ENCODE results near the gene SKIC2. TPM values are rescaled to one million over a fixed set of nuclear protein-coding genes. Genes with fewer than 3 reads are reported as not detected.
"Not testable (repeated sequence)": the region's sequence is repeated elsewhere in the genome, so short reads cannot be mapped to it uniquely, and the experiment has no call there.

The SKIC2 gene
- total RNA-seq, 1 donor from 2014 or later, result 63.4 TPM

DNA sequence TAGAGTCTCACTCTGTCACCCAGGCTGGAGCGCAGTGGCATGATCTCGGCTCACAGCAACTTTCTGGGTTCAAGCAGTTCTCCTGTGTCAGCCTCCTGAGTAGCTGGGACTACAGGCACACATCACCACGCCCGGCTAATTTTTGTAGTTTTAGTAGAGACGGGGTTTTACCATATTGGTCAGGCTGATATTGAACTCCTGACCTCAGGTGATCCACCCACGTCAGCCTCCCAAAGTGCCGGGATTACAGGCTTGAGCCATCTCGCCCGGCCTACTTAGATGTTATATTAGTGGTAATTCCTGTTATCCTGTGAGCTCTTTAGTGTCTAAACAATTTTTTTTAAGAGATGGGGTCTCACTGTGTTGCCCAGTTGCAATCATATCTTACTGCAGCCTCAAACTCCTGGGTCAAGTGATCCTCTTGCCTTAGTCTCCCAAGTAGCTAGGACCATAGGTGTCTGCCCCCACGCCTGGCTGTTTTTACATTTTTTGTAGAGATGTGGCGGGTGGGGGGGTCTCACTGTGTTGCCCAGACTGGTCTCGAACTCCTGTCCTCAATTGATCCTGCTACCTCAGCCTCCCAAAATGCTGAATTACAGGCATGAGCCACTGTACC is 18.9 kb downstream of the SKIC2 start:
- H3K27ac Mint-ChIP-seq (ENCODE audit: unreplicated experiment), result no peak overlapping the region
- TF ChIP-seq, protein P1, sequence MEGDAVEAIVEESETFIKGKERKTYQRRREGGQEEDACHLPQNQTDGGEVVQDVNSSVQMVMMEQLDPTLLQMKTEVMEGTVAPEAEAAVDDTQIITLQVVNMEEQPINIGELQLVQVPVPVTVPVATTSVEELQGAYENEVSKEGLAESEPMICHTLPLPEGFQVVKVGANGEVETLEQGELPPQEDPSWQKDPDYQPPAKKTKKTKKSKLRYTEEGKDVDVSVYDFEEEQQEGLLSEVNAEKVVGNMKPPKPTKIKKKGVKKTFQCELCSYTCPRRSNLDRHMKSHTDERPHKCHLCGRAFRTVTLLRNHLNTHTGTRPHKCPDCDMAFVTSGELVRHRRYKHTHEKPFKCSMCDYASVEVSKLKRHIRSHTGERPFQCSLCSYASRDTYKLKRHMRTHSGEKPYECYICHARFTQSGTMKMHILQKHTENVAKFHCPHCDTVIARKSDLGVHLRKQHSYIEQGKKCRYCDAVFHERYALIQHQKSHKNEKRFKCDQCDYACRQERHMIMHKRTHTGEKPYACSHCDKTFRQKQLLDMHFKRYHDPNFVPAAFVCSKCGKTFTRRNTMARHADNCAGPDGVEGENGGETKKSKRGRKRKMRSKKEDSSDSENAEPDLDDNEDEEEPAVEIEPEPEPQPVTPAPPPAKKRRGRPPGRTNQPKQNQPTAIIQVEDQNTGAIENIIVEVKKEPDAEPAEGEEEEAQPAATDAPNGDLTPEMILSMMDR (IDR thresholded peaks at IDR 0.05; ENCODE audit: unreplicated experiment), result no peak
- peaks cover 5% of the 10 kb centered on the region for H3K4me1 Mint-ChIP-seq (ENCODE audit: unreplicated experiment)
- DNase-seq (ENCODE audit: low spot score), result no peak
- H3K4me3 Mint-ChIP-seq (ENCODE audit: unreplicated experiment), result no peak overlapping the region
- peaks cover 5% of the 10 kb centered on the region for H3K27me3 Mint-ChIP-seq (ENCODE audit: unreplicated experiment)
- peaks cover 11% of the 10 kb centered on the region for H3K36me3 Mint-ChIP-seq (ENCODE audit: low read depth, unreplicated experiment)
- no peaks in the 10 kb centered on the region for H3K9me3 Mint-ChIP-seq (ENCODE audit: unreplicated experiment)

- no peak overlapping the region for H3K27ac Mint-ChIP-seq (ENCODE audit: unreplicated experiment)
Measured at GRCh38 chr6:31978831-31979230, 19.9 kb downstream of the SKIC2 start.

DNA sequence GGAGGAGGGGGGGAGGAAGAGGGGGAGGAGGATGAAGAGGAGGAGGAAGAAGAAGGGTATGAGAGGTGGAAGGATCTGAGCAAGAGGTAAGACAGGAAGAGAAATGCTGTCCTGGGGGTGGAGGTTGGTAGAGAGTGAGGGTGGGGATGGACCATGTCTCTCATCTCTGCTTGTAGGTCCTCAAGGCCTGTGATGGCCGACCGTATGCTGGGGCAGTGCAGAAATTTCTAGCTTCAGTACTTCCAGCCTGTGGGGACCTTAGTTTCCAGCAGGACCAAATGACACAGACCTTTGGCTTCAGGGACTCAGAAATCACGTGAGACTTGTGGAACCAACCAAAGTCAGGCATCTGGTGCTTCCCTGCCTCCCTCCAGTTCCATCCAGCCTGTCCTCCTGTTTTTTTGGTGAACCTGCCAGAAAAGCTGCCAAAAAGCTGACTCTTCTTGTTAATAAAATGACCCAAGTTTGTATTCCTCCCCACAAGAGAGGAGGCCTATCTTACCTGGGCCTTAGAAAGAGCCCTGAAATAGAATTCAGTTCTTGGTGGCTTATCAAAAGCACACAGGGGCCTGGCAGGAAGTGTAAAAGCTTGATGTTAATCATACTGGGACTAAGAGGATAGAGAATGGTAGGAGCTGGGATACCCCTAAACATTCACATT is 20.4 kb downstream of the SKIC2 start:
- H3K27me3 Mint-ChIP-seq (ENCODE audit: unreplicated experiment), result peaks cover 5% of the 10 kb centered on the region
- no peaks in the 10 kb centered on the region for H3K9me3 Mint-ChIP-seq (ENCODE audit: unreplicated experiment)
- no peaks in the 10 kb centered on the region for H3K4me1 Mint-ChIP-seq (ENCODE audit: unreplicated experiment)

More at GRCh38 chr6:31978831-31979230, 19.9 kb downstream of the SKIC2 start:
- TF ChIP-seq, protein P1 (IDR thresholded peaks at IDR 0.05; ENCODE audit: unreplicated experiment), result no peak
- peaks cover 5% of the 10 kb centered on the region for H3K27me3 Mint-ChIP-seq (ENCODE audit: unreplicated experiment)
- H3K36me3 Mint-ChIP-seq (ENCODE audit: low read depth, unreplicated experiment), result peaks cover 11% of the 10 kb centered on the region
- H3K4me3 Mint-ChIP-seq (ENCODE audit: unreplicated experiment), result no peak overlapping the region
- no peaks in the 10 kb centered on the region for H3K4me1 Mint-ChIP-seq (ENCODE audit: unreplicated experiment)
- no peaks in the 10 kb centered on the region for H3K9me3 Mint-ChIP-seq (ENCODE audit: unreplicated experiment)
- DNase-seq (ENCODE audit: low spot score), result no peak

GRCh38 chr6:31980195-31980876 is 21.4 kb downstream of the SKIC2 start:
- H3K4me1 Mint-ChIP-seq (ENCODE audit: unreplicated experiment); H3K4me3 Mint-ChIP-seq (ENCODE audit: unreplicated experiment); H3K36me3 Mint-ChIP-seq (ENCODE audit: low read depth, unreplicated experiment); H3K27ac Mint-ChIP-seq (ENCODE audit: unreplicated experiment); DNase-seq (ENCODE audit: low spot score); H3K9me3 Mint-ChIP-seq (ENCODE audit: unreplicated experiment); H3K27me3 Mint-ChIP-seq (ENCODE audit: unreplicated experiment): not testable (repeated sequence)

More for the DNA sequence above, 20.4 kb downstream of the SKIC2 start:
- peaks cover 11% of the 10 kb centered on the region for H3K36me3 Mint-ChIP-seq (ENCODE audit: low read depth, unreplicated experiment)
- TF ChIP-seq, protein P1 (IDR thresholded peaks at IDR 0.05; ENCODE audit: unreplicated experiment), result no peak
- DNase-seq (ENCODE audit: low spot score), result no peak
- no peak overlapping the region for H3K4me3 Mint-ChIP-seq (ENCODE audit: unreplicated experiment)
- no peak overlapping the region for H3K27ac Mint-ChIP-seq (ENCODE audit: unreplicated experiment)

GRCh38 chr6:31980998-31981397 is 22.0 kb downstream of the SKIC2 start:
- not testable (repeated sequence) for H3K27ac Mint-ChIP-seq (ENCODE audit: unreplicated experiment); H3K4me1 Mint-ChIP-seq (ENCODE audit: unreplicated experiment); H3K4me3 Mint-ChIP-seq (ENCODE audit: unreplicated experiment); H3K9me3 Mint-ChIP-seq (ENCODE audit: unreplicated experiment); H3K27me3 Mint-ChIP-seq (ENCODE audit: unreplicated experiment); DNase-seq (ENCODE audit: low spot score); H3K36me3 Mint-ChIP-seq (ENCODE audit: low read depth, unreplicated experiment)

GRCh38 chr6:31981744-31982143 is 22.8 kb downstream of the SKIC2 start, which contains the start of gene C4A:
Gene C4A (plus strand): TSS chr6:31982057. CDS start chr6:31982108, 51 bp downstream.
- DNase-seq (ENCODE audit: low spot score); H3K4me3 Mint-ChIP-seq (ENCODE audit: unreplicated experiment); H3K4me1 Mint-ChIP-seq (ENCODE audit: unreplicated experiment); H3K27me3 Mint-ChIP-seq (ENCODE audit: unreplicated experiment); H3K36me3 Mint-ChIP-seq (ENCODE audit: low read depth, unreplicated experiment); H3K9me3 Mint-ChIP-seq (ENCODE audit: unreplicated experiment); H3K27ac Mint-ChIP-seq (ENCODE audit: unreplicated experiment): not testable (repeated sequence)

GRCh38 chr6:31989363-31989762 is 30.4 kb downstream of the SKIC2 start:
- DNase-seq (ENCODE audit: low spot score); H3K4me1 Mint-ChIP-seq (ENCODE audit: unreplicated experiment); H3K9me3 Mint-ChIP-seq (ENCODE audit: unreplicated experiment); H3K27ac Mint-ChIP-seq (ENCODE audit: unreplicated experiment); H3K27me3 Mint-ChIP-seq (ENCODE audit: unreplicated experiment); H3K36me3 Mint-ChIP-seq (ENCODE audit: low read depth, unreplicated experiment); H3K4me3 Mint-ChIP-seq (ENCODE audit: unreplicated experiment): not testable (repeated sequence)

DNA sequence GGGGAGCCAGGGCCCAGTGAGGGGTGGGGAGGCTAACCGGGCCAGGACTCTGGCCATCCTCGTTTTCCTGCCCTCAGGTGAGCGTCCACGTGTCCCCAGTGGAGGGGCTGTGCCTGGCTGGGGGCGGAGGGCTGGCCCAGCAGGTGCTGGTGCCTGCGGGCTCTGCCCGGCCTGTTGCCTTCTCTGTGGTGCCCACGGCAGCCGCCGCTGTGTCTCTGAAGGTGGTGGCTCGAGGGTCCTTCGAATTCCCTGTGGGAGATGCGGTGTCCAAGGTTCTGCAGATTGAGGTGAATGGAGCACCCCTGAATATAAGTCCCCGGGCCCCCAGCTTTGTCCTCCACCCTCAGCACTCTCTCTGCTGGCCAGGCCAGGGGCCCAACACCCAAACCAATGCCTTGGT is 35.4 kb downstream of the SKIC2 start:
- H3K9me3 Mint-ChIP-seq (ENCODE audit: unreplicated experiment); H3K4me3 Mint-ChIP-seq (ENCODE audit: unreplicated experiment); H3K27ac Mint-ChIP-seq (ENCODE audit: unreplicated experiment); H3K36me3 Mint-ChIP-seq (ENCODE audit: low read depth, unreplicated experiment); DNase-seq (ENCODE audit: low spot score); H3K27me3 Mint-ChIP-seq (ENCODE audit: unreplicated experiment); H3K4me1 Mint-ChIP-seq (ENCODE audit: unreplicated experiment): not testable (repeated sequence)

DNA sequence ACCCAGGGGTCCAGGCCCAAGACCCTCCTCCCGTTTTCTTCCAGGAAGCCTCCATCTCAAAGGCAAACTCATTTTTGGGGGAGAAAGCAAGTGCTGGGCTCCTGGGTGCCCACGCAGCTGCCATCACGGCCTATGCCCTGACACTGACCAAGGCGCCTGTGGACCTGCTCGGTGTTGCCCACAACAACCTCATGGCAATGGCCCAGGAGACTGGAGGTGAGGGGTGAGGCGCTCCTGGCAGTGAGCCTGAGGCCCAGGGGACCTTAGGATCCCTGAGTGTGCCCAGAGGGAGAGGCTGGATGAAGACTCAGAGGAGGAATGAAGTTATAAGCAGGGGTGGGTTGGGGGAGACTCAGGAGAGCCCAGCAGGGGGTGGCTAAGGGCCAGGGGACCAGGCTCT is 37.4 kb downstream of the SKIC2 start:
- not testable (repeated sequence) for DNase-seq (ENCODE audit: low spot score); H3K36me3 Mint-ChIP-seq (ENCODE audit: low read depth, unreplicated experiment); H3K9me3 Mint-ChIP-seq (ENCODE audit: unreplicated experiment); H3K4me3 Mint-ChIP-seq (ENCODE audit: unreplicated experiment); H3K27me3 Mint-ChIP-seq (ENCODE audit: unreplicated experiment); H3K4me1 Mint-ChIP-seq (ENCODE audit: unreplicated experiment); H3K27ac Mint-ChIP-seq (ENCODE audit: unreplicated experiment)
